Mesenchymal stem cell (in vitro differentiated cells and primary cell): ENCODE measurements around the gene SLC9A9.
A peak's percentile ranks its signal among the peaks of the same experiment; 100 is the strongest.

ENCODE experiments used
- DNase-seq: peaks from one replicate; pipeline ENCODE4 v3.0.0-alpha.2; 2013
- H2AFZ ChIP-seq: one replicate; pipeline ENCODE4 v1.6.1; 2013; ENCODE audit warnings: low read depth, mild to moderate bottlenecking, control low read depth, inconsistent platforms, low read length, moderate library complexity
- H2AK5ac ChIP-seq: 2 replicates; pipeline ENCODE4 v1.6.1; 2013; ENCODE audit warnings: low read length, moderate library complexity, mild to moderate bottlenecking, inconsistent platforms; ENCODE audit not compliant: severe bottlenecking
- H2BK120ac ChIP-seq: one replicate; pipeline ENCODE4 v1.6.1; 2013; ENCODE audit warnings: low read depth, mild to moderate bottlenecking, inconsistent platforms, low read length, moderate library complexity
- H2BK12ac ChIP-seq, 2 experiments: one replicate each; pipeline ENCODE4 v1.6.1; 2013; ENCODE audit warnings: inconsistent platforms in 2 of 2, low read length in 2 of 2, mild to moderate bottlenecking in 2 of 2, moderate library complexity in 2 of 2, control low read depth in 1 of 2
- H2BK15ac ChIP-seq: one replicate; pipeline ENCODE4 v1.6.1; 2013; ENCODE audit warnings: mild to moderate bottlenecking, low read depth, inconsistent platforms; ENCODE audit not compliant: poor library complexity, severe bottlenecking
- H2BK5ac ChIP-seq: 2 replicates; pipeline ENCODE4 v1.6.1; 2013; ENCODE audit warnings: low read depth, mild to moderate bottlenecking, low read length, control low read depth, inconsistent platforms; ENCODE audit not compliant: poor library complexity, severe bottlenecking
- H3K14ac ChIP-seq, 2 experiments: one replicate each; pipeline ENCODE4 v1.6.1; 2013; ENCODE audit warnings: inconsistent platforms in 2 of 2, low read length in 2 of 2, control low read depth in 1 of 2, mild to moderate bottlenecking in 1 of 2, moderate library complexity in 1 of 2
- H3K18ac ChIP-seq, 2 experiments: one replicate each; pipeline ENCODE4 v1.6.1; 2013; ENCODE audit warnings: inconsistent platforms in 2 of 2, low read length in 2 of 2, control low read depth in 1 of 2, low read depth in 1 of 2, mild to moderate bottlenecking in 1 of 2
- H3K23ac ChIP-seq, 2 experiments: one replicate each; pipeline ENCODE4 v1.6.1; 2013; ENCODE audit warnings: inconsistent platforms in 2 of 2, low read length in 2 of 2, mild to moderate bottlenecking in 2 of 2, moderate library complexity in 2 of 2, control low read depth in 1 of 2
- H3K27ac ChIP-seq: 2 replicates; pipeline ENCODE4 v1.5.1; 2013; ENCODE audit warnings: mild to moderate bottlenecking, moderate library complexity, low read length, control low read depth, inconsistent platforms; ENCODE audit not compliant: poor library complexity, severe bottlenecking
- H3K27me3 ChIP-seq, 2 experiments: 2 replicates each; pipeline versions ENCODE4 v1.6.1 to v1.7.0; 2013; ENCODE audit warnings: low read length in 2 of 2, mild to moderate bottlenecking in 2 of 2, moderate library complexity in 2 of 2, control low read depth in 1 of 2, inconsistent platforms in 1 of 2; ENCODE audit not compliant: control insufficient read depth in 1 of 2, insufficient read depth in 1 of 2
- H3K36me3 ChIP-seq, 2 experiments: 2 replicates each; pipeline versions ENCODE4 v1.6.1 to v1.7.0; 2013; ENCODE audit warnings: low read length in 2 of 2, control low read depth in 1 of 2, inconsistent platforms in 1 of 2, low read depth in 1 of 2, mild to moderate bottlenecking in 1 of 2; ENCODE audit not compliant: insufficient read depth in 2 of 2, control insufficient read depth in 1 of 2
- H3K4ac ChIP-seq, 2 experiments: one replicate each; pipeline ENCODE4 v1.6.1; 2013; ENCODE audit warnings: inconsistent platforms in 2 of 2, low read length in 2 of 2, mild to moderate bottlenecking in 2 of 2, moderate library complexity in 2 of 2, control low read depth in 1 of 2, low read depth in 1 of 2
- H3K4me1 ChIP-seq: 2 replicates; pipeline ENCODE4 v1.6.1; 2013; ENCODE audit warnings: low read depth, low read length, control low read depth; ENCODE audit not compliant: control insufficient read depth, insufficient read depth
- H3K4me2 ChIP-seq: 2 replicates; pipeline ENCODE4 v1.6.1; 2013; ENCODE audit warnings: low read length, mild to moderate bottlenecking, inconsistent platforms; ENCODE audit not compliant: poor library complexity, severe bottlenecking
- H3K4me3 ChIP-seq, 2 experiments: 2 replicates each; pipeline versions ENCODE4 v1.5.1 to v1.7.0; 2013; ENCODE audit warnings: low read length in 2 of 2, mild to moderate bottlenecking in 2 of 2, control low read depth in 1 of 2, low read depth in 1 of 2; ENCODE audit not compliant: insufficient read depth in 1 of 2
- H3K79me1 ChIP-seq: replicated peaks from 2 replicates; pipeline ENCODE4 v1.6.1; 2013; ENCODE audit warnings: mild to moderate bottlenecking, control low read depth, low read length, inconsistent platforms; ENCODE audit not compliant: poor library complexity, severe bottlenecking
- H3K9ac ChIP-seq: 2 replicates; pipeline ENCODE4 v1.7.0; 2013; ENCODE audit warnings: mild to moderate bottlenecking, low read length, moderate library complexity
- H3K9me3 ChIP-seq: 2 replicates; pipeline ENCODE4 v1.7.0; 2013; ENCODE audit warnings: mild to moderate bottlenecking, low read length; ENCODE audit not compliant: control insufficient read depth
- H4K8ac ChIP-seq: one replicate; pipeline ENCODE4 v1.6.1; 2013; ENCODE audit warnings: inconsistent platforms, mild to moderate bottlenecking, low read length, moderate library complexity
- H4K91ac ChIP-seq: one replicate; pipeline ENCODE4 v1.6.1; 2013; ENCODE audit warnings: mild to moderate bottlenecking, low read length, inconsistent platforms
- WGBS: methylation state at CpG from one replicate; pipeline ENCODE4 v1.1.7; 2013; ENCODE audit warnings: mixed read lengths; 5-methylcytosine and 5-hydroxymethylcytosine counted together

Gene SLC9A9

GRCh38 chr3:143821862-143822261 is 26.4 kb downstream of the SLC9A9 start:
- Histone ChIP-seq H3K18ac (peak overlapping the region; percentile 28 to 78), H2AFZ (no peak overlapping the region), H2BK12ac (peak overlapping the region; percentile 21 to 38), H3K79me1 (no peaks in the 10 kb centered on the region), H2BK5ac (no peak overlapping the region), H2AK5ac (no peak overlapping the region), H3K9me3 (no peaks in the 10 kb centered on the region), H3K14ac (no peak overlapping the region), H3K23ac (no peak overlapping the region), H3K4ac (peak overlapping the region in 1 of 2 experiments; percentile 24), H4K91ac (peak overlapping the region; percentile 48), H4K8ac (peak overlapping the region; percentile 42), H3K4me3 (no peak overlapping the region), H2BK15ac (no peak overlapping the region), H3K27ac (no peak overlapping the region), H3K9ac (no peak overlapping the region), H3K4me2 (no peak overlapping the region), H3K36me3 (no peaks in the 10 kb centered on the region), H2BK120ac (peak overlapping the region; percentile 57), H3K27me3 (no peaks in the 10 kb centered on the region), H3K4me1 (peaks cover 8% of the 10 kb centered on the region)
- no peak for DNase-seq
- 69% methylated on average over 4 of the region's 4 CpGs for WGBS

DNA sequence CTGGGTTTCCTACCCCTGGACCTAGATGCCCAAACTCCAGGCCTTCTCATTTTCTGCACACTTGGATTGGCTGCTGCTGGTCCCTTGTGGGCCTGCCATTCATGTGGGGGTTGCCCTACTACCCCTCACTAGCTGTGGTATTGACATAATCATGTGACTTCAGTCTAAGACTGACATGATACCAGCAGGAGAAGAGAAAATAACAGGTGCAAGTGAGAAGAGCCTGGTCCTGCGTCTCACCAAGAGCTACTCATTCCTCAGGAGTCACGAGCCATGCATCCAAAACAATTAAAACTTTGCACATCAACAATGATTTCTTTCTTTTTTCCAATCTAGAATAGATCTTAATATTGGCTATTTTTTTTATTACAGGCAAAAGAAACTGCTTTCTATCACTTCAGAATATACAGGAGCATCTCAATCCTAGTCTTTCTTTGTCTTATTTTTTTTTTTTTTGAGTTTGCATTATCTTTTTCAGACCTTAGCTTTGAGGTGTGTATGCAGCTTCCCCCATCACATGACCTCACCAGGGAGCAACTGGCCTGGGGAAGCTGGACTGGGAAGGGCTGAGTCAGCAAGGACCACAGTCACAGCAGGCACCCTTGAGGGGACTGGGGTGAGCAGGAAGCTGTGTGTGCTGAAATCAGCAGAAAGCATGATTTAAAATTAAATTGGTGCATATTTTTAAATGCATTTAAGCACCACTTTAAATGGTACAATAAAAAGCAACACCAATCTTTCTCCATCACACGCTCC is 27.6 kb downstream of the SLC9A9 start:
- Histone ChIP-seq H2BK15ac (no peak overlapping the region), H3K27me3 (no peaks in the 10 kb centered on the region), H3K79me1 (no peaks in the 10 kb centered on the region), H2AK5ac (no peak overlapping the region), H3K9ac (no peak overlapping the region), H3K14ac (no peak overlapping the region), H3K4ac (no peak overlapping the region), H3K23ac (no peak overlapping the region), H3K18ac (no peak overlapping the region), H3K36me3 (no peaks in the 10 kb centered on the region), H4K8ac (no peak overlapping the region), H3K4me1 (peaks cover 8% of the 10 kb centered on the region), H3K4me2 (no peak overlapping the region), H3K27ac (no peak overlapping the region), H2AFZ (no peak overlapping the region), H3K4me3 (no peak overlapping the region), H2BK120ac (no peak overlapping the region), H4K91ac (no peak overlapping the region), H2BK12ac (no peak overlapping the region), H3K9me3 (no peaks in the 10 kb centered on the region), H2BK5ac (no peak overlapping the region)
- 64% methylated on average over 2 of the region's 3 CpGs for WGBS
- no peak for DNase-seq

DNA sequence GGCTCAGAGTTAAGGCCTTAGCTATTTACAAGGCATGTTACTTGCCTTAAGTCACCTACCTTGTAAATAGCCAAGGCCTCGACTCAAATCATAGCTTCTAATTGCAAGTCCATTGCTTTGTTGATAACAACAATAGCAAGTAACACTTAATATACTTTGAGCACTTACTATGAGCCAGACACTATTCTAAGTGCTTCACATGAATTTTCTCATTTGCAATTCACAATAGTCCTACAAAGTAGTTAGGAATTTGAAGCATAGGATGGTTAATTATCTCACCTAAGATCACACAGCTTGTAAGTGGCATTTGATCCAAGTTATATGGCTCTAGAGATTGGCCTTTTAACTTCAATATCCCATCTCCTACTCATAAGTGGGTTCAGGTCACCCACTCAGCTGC is 28.4 kb downstream of the SLC9A9 start:
- Histone ChIP-seq H3K4me2 (no peak overlapping the region), H3K27ac (no peak overlapping the region), H3K4me3 (no peak overlapping the region), H3K23ac (no peak overlapping the region), H3K4ac (no peak overlapping the region), H3K4me1 (peaks cover 8% of the 10 kb centered on the region), H3K9me3 (no peaks in the 10 kb centered on the region), H2BK12ac (no peak overlapping the region), H3K9ac (no peak overlapping the region), H4K91ac (no peak overlapping the region), H3K18ac (no peak overlapping the region), H2AK5ac (no peak overlapping the region), H2BK120ac (no peak overlapping the region), H2BK15ac (no peak overlapping the region), H3K36me3 (no peaks in the 10 kb centered on the region), H3K79me1 (no peaks in the 10 kb centered on the region), H3K14ac (no peak overlapping the region), H2BK5ac (no peak overlapping the region), H2AFZ (no peak overlapping the region), H3K27me3 (no peaks in the 10 kb centered on the region), H4K8ac (no peak overlapping the region)
- no peak for DNase-seq
- 95% methylated on average over 1 of the region's 1 CpG for WGBS

- Histone ChIP-seq H3K18ac (no peak overlapping the region), H3K4ac (no peak overlapping the region), H2AK5ac (no peak overlapping the region), H3K9me3 (no peaks in the 10 kb centered on the region), H3K9ac (no peak overlapping the region), H3K79me1 (no peaks in the 10 kb centered on the region), H2BK12ac (no peak overlapping the region), H3K14ac (no peak overlapping the region), H3K27me3 (no peaks in the 10 kb centered on the region), H2BK120ac (no peak overlapping the region), H2AFZ (no peak overlapping the region), H3K27ac (no peak overlapping the region), H3K36me3 (no peaks in the 10 kb centered on the region), H4K91ac (no peak overlapping the region), H3K4me2 (no peak overlapping the region), H2BK15ac (no peak overlapping the region), H3K4me1 (no peaks in the 10 kb centered on the region), H3K23ac (no peak overlapping the region), H4K8ac (no peak overlapping the region), H3K4me3 (no peak overlapping the region), H2BK5ac (no peak overlapping the region)
- WGBS, result 90% methylated on average over 2 of the region's 3 CpGs
- no peak for DNase-seq
Measured at GRCh38 chr3:143814443-143814889, 33.8 kb downstream of the SLC9A9 start.
